RWPE1 (cell line): ENCODE results near the gene CLASP1.

ENCODE experiments used
- CTCF ChIA-PET: fragments of 350-600 bp; sonication (Branson Sonifier 250); formaldehyde crosslinking; extraction: SDS; loops from one replicate; lab custom pipeline; 2021; lab: Yijun Ruan, JAX
- POLR2A ChIA-PET: fragments of 400-600 bp; formaldehyde crosslinking; extraction: SDS; loops from one replicate; lab custom pipeline; 2020; ENCODE audit warnings: antibody characterized with exemption; ENCODE audit not compliant: low non-redundant PET; lab: Yijun Ruan, JAX
- DNase-seq: peaks from one replicate; pipeline ENCODE4 v3.0.0; 2012; ENCODE audit warnings: low spot score
- H3K27ac ChIP-seq: fragments of 450-650 bp; 2 replicates; pipeline ENCODE4 v1.5.1; 2017
- TF ChIP-seq, protein P1 (sequence below): fragments of 450-650 bp; conservative IDR thresholded peaks from 2 replicates; pipeline ENCODE4 v1.5.1; 2017; ENCODE audit warnings: low read depth, mild to moderate bottlenecking

Gene CLASP1

DNA sequence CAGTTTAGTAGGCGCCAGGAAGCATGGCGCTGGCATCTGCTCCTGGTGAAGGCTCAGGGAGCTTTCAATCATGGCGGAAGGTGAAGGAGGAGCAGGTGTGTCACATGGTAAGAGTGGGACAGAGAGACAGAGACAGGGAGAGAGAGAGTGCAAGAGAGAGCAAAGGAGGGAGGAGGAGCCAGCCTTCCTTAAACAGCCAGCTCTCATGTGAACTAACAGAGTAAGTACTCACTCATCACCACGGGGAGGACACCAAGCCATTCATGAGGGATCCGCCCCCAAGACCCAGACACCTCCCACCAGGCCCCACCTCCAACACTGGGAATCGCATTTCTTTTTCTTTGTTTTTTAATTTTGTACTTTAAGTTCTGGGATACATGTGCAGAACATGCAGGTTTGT is 40.8 kb upstream of the CLASP1 start:
- POLR2A ChIA-PET: no interaction called here
- no peak for DNase-seq
- TF ChIP-seq, protein P1, sequence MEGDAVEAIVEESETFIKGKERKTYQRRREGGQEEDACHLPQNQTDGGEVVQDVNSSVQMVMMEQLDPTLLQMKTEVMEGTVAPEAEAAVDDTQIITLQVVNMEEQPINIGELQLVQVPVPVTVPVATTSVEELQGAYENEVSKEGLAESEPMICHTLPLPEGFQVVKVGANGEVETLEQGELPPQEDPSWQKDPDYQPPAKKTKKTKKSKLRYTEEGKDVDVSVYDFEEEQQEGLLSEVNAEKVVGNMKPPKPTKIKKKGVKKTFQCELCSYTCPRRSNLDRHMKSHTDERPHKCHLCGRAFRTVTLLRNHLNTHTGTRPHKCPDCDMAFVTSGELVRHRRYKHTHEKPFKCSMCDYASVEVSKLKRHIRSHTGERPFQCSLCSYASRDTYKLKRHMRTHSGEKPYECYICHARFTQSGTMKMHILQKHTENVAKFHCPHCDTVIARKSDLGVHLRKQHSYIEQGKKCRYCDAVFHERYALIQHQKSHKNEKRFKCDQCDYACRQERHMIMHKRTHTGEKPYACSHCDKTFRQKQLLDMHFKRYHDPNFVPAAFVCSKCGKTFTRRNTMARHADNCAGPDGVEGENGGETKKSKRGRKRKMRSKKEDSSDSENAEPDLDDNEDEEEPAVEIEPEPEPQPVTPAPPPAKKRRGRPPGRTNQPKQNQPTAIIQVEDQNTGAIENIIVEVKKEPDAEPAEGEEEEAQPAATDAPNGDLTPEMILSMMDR: no peak
- CTCF ChIA-PET: interaction anchor here (0.6 to 1.1 kb wide), 3 partner anchors 22 to 159 kb away, joined by 3 read pairs; partner anchors contain the start of gene RNU4ATAC
- no peak overlapping the region for H3K27ac ChIP-seq

DNA sequence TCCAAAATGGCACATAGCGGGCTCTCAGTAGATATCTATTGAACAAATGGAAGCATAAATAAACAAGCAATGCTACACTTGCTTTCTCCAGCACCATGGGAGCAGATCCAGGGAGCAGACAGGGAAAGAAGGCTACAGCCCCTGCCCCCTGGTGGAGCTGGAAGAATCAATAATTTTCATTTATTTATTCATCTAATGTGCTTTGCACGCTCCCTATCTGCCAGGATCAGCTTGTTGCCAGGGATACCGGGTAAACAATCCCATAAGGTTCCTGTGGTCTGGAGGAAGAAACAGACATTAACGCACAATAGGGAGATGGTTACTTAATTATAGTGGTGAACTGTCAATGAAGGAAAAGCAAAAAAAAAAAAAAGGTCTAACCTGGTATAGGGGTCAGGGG is 40.1 kb upstream of the CLASP1 start:
- TF ChIP-seq, protein P1: no peak
- CTCF ChIA-PET: interaction anchor here (1.1 kb wide), 1 partner anchor 22 kb away, joined by 3 read pairs; no protein-coding TSS in a partner anchor
- peak; percentile 51 for DNase-seq
- H3K27ac ChIP-seq: no peak overlapping the region
- POLR2A ChIA-PET: no interaction called here

DNA sequence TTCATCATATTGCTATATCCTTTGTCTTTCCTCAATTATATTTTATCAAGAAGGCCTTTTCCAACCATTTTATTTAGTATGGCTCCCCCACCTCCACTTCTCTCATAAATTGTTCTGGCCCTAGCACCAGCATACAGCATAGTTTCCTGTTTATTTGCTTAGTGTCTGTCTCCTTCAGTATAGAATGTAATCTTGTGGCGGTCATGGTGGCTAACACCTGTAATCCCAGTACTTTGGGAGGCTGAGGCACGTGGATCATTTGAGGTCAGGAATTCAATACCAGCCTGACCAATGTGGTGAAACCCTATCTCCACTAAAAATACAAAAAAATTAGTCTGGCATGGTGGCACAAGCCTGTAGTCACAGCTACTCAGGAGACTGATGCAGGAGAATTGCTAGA is 39.6 kb upstream of the CLASP1 start:
- ChIA-PET CTCF (no interaction called here), POLR2A (no interaction called here)
- DNase-seq: no peak
- H3K27ac ChIP-seq: no peak overlapping the region
- TF ChIP-seq, protein P1: no peak

DNA sequence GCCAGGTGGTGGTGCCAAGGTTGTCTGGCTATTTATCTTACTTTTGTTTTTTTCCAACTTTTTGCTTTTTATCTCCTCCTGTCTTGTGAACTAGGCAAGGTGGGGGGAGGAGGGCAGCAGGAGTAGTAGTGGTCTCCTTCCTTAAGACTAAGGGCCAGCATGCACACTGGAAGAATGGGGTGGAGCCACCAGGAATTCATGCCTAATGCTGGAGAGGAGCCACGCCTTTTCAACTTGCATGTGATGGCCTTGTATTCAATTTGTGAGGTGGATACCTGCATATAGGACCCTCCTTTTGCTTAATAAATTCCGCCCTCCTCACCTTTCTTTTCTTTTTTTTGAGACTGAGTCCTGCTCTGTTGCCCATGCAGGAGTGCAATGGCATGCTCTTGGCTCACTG is 37.6 kb upstream of the CLASP1 start:
- ChIA-PET CTCF (no interaction called here), POLR2A (no interaction called here)
- TF ChIP-seq, protein P1: no peak
- DNase-seq: no peak
- H3K27ac ChIP-seq: no peak overlapping the region

- CTCF ChIA-PET: no interaction called here
- DNase-seq: no peak
- TF ChIP-seq, protein P1: no peak
- H3K27ac ChIP-seq: no peak overlapping the region
- POLR2A ChIA-PET: no interaction called here
These were observed 37.0 kb upstream of the CLASP1 start for GRCh38 chr2:121686218-121686617.

- no peak overlapping the region for H3K27ac ChIP-seq
- TF ChIP-seq, protein P1: no peak
- POLR2A ChIA-PET: no interaction called here
- CTCF ChIA-PET: interaction anchor here (0.7 kb wide), 1 partner anchor 488 kb away, joined by 3 read pairs; no protein-coding TSS in a partner anchor
- no peak for DNase-seq
These were observed 33.4 kb upstream of the CLASP1 start for GRCh38 chr2:121682396-121683298.
